GM12878 (cell line): ENCODE measurements around the gene SMARCD2.

Source experiments
- E2F4 ChIP-seq: IDR thresholded peaks from 2 replicates; pipeline ENCODE4 v1.6.1; 2012; ENCODE audit warnings: low read depth, low read length, improper control_type of control experiment
- POLR2A ChIP-seq: IDR thresholded peaks from 2 replicates; pipeline ENCODE4 v1.6.1; 2011; ENCODE audit warnings: low read depth, mild to moderate bottlenecking, low read length
- POLR2AphosphoS5 ChIP-seq: IDR thresholded peaks from 2 replicates; pipeline ENCODE4 v1.6.1; 2011; ENCODE audit warnings: mild to moderate bottlenecking, low read length, inconsistent platforms
- SIX5 ChIP-seq: IDR thresholded peaks from 2 replicates; pipeline ENCODE4 v1.6.1; 2011; ENCODE audit warnings: mild to moderate bottlenecking, low read depth, low read length, moderate library complexity; ENCODE audit not compliant: severe bottlenecking
- SUZ12 ChIP-seq: fragments of 200-600 bp; sonication (generic); IDR thresholded peaks from one replicate; pipeline ENCODE4 v1.6.1; 2018; ENCODE audit warnings: antibody characterized with exemption, mild to moderate bottlenecking; ENCODE audit not compliant: unreplicated experiment

- no peak for TF ChIP-seq SIX5
- no peak for TF ChIP-seq SUZ12
- TF ChIP-seq POLR2AphosphoS5, result no peak
- TF ChIP-seq E2F4, result no peak
- TF ChIP-seq POLR2A, result no peak
These were observed 7.9 kb upstream of the SMARCD2 start for GRCh38 chr17:63850401-63850800.
